ENCODE data around the gene CCDC141.

GRCh38 chr2:178874529-178875240, 175.3 kb downstream of the CCDC141 start:
- no peak for TF ChIP-seq EZH2 (IDR thresholded peaks at IDR 0.05; ENCODE audit: borderline replicate concordance, low read depth, low read length, severe bottlenecking)
- TF ChIP-seq CTCF (IDR thresholded peaks at IDR 0.05; ENCODE audit: borderline replicate concordance, extremely low read depth, low read length, poor library complexity, severe bottlenecking) = no peak
